Thyroid gland (tissue), 4 donors: Measurements from ENCODE around the gene FAM240A. TPM values are rescaled to one million over a fixed set of nuclear protein-coding genes. Genes with fewer than 3 reads are reported as not detected.

Experiments
- DNase-seq, 2 donors: peaks; one replicate each; pipeline ENCODE4 v3.0.0-alpha.2; 2019
- H3K27ac ChIP-seq, 3 donors: fragments of 200-600 bp; sonication (generic); 1 replicate in 2 of 3; 2 replicates in 1 of 3; pipeline ENCODE4 v1.5.1; 2016 to 2019; ENCODE audit warnings: mild to moderate bottlenecking in 1 of 3, moderate library complexity in 1 of 3
- H3K27me3 ChIP-seq: fragments of 200-600 bp; sonication (generic); one replicate; pipeline ENCODE4 v1.5.1; 2019
- H3K36me3 ChIP-seq, 2 donors: fragments of 200-600 bp; sonication (generic); one replicate each; pipeline ENCODE4 v1.5.1; 2016 to 2019
- H3K4me1 ChIP-seq, 2 donors: fragments of 200-600 bp; sonication (generic); one replicate each; pipeline ENCODE4 v1.5.1; 2017 to 2019
- H3K4me3 ChIP-seq, 3 donors: fragments of 200-600 bp; sonication (generic); replicated peaks in 1 of 3; 1 replicate in 2 of 3; 2 replicates in 1 of 3; pipeline ENCODE4 v1.5.1; 2016; ENCODE audit warnings: mild to moderate bottlenecking in 1 of 3
- H3K9me3 ChIP-seq: fragments of 200-600 bp; sonication (generic); one replicate; pipeline ENCODE4 v1.5.1; 2017
- CTCF ChIP-seq, 6 experiments: fragments of 200-600 bp in 3 of 6; fragments of 450-650 bp in 3 of 6; sonication (generic) in 3 of 6; IDR thresholded peaks; one replicate each; pipeline ENCODE4 v1.5.1; 2016 to 2019; ENCODE audit warnings: antibody characterized with exemption in 6 of 6, mild to moderate bottlenecking in 2 of 6, inconsistent platforms in 1 of 6, moderate library complexity in 1 of 6
- POLR2A ChIP-seq, 2 donors: fragments of 450-650 bp; IDR thresholded peaks; one replicate each; pipeline ENCODE4 v1.6.1; 2017; ENCODE audit warnings: antibody characterized with exemption in 2 of 2, mild to moderate bottlenecking in 2 of 2, moderate library complexity in 1 of 2
- WGBS, 2 donors: methylation state at CpG; one replicate each; pipeline ENCODE4 v1.1.5; 2017; 5-methylcytosine and 5-hydroxymethylcytosine counted together
- intact Hi-C: fragments of 100-400 bp; cut with DNase I; formaldehyde crosslinking; loops from one replicate; pipeline ENCODE4 v1.15.1; 2023
- total RNA-seq, 4 donors: library from RNA; depleted of rRNA; stranded (reverse); fragments of >200 nt; gene quantifications; one replicate each; pipeline ENCODE4 v1.2.3, GENCODE V29; 2016

FAM240A gene
- total RNA-seq, 4 donors from 2014 or later: 0.22 to 1.1 TPM; not detected in 2

DNA sequence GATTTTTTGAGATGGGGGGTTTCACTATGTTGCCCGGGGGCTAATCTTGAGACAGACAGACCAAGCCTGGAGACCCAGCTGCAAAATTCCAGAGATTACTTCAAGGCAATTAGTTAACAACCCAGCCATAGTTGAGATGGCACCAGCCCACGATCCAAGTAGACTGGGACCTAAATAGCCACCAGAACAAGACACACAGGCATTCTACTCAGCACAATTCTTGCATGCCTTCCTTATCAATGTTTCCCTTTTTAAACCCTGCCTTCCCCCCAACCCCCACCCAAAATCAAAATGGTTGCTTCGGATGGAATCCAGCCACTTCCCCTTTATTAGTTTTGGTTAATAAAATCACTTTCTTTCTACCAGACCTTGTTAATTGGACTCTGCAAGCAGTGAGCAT, 28.6 kb downstream of the FAM240A start:
- H3K27ac ChIP-seq: no peak overlapping the region
- DNase-seq: no peak
- no peaks in the 10 kb centered on the region for H3K27me3 ChIP-seq
- no peak for TF ChIP-seq POLR2A (IDR thresholded peaks at IDR 0.05)
- no peak for TF ChIP-seq CTCF (IDR thresholded peaks at IDR 0.05)
- WGBS, 2 donors: 82 to 85% methylated on average over 3 of the region's 3 CpGs
- H3K36me3 ChIP-seq: no peaks in the 10 kb centered on the region
- intact Hi-C loops: no loop called here
- H3K9me3 ChIP-seq: no peaks in the 10 kb centered on the region
- no peaks in the 10 kb centered on the region for H3K4me1 ChIP-seq
- H3K4me3 ChIP-seq: no peak overlapping the region

GRCh38 chr3:46642971-46643370, 30.6 kb downstream of the FAM240A start:
- no peak overlapping the region for H3K27ac ChIP-seq
- intact Hi-C loops: no loop called here
- 89 to 94% methylated on average over 6 of the region's 6 CpGs for WGBS, 2 donors
- H3K4me3 ChIP-seq: no peak overlapping the region
- no peaks in the 10 kb centered on the region for H3K9me3 ChIP-seq
- no peaks in the 10 kb centered on the region for H3K36me3 ChIP-seq
- DNase-seq: no peak
- no peaks in the 10 kb centered on the region for H3K4me1 ChIP-seq
- TF ChIP-seq POLR2A (IDR thresholded peaks at IDR 0.05) (no peak), CTCF (IDR thresholded peaks at IDR 0.05) (no peak)
- H3K27me3 ChIP-seq: no peaks in the 10 kb centered on the region

DNA sequence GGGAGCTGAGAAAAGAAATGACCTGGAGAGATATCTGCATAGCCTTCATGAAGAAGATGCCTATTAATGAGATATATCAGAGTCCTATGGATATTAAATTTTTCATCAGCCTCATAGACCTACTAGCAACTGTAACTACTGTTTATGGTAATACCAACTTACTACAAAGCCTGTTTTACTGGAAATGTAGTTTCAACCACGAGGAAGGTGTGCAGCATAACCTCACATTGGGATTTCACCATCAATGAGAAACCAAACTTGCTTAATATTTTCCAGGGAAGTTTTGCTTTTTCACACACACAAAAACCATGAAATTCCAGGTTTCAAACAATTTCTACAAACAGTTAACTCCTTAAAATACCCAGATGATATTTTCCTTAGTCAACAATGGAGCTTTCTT, 31.4 kb downstream of the FAM240A start:
- no peaks in the 10 kb centered on the region for H3K4me1 ChIP-seq
- no peaks in the 10 kb centered on the region for H3K36me3 ChIP-seq
- no peaks in the 10 kb centered on the region for H3K9me3 ChIP-seq
- no peak for DNase-seq
- H3K27me3 ChIP-seq: no peaks in the 10 kb centered on the region
- no peak overlapping the region for H3K27ac ChIP-seq
- TF ChIP-seq POLR2A (IDR thresholded peaks at IDR 0.05): no peak
- TF ChIP-seq CTCF (IDR thresholded peaks at IDR 0.05): no peak
- no peak overlapping the region for H3K4me3 ChIP-seq
- WGBS, 2 donors: 86 to 89% methylated on average over 1 of the region's 1 CpG
- intact Hi-C loops: no loop called here

DNA sequence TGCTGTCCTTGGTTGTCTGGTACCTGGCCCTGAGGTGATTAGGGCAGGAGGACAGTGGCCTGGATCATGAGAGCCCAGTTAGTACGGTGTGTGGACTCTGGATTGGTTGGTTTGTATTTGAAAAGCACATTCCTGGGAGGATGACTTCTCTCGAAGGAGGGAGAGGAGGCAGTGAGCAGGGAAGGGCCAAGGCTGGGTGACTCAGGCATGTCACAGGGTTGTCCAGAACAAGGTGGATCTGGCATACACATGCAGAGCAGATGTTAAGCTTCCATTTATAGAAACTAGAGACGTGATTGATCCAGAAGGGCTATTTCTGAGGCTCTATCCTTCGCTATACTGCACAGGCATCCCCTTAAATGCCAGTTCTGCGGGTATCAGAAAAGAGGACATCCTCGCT, 34.4 kb downstream of the FAM240A start:
- TF ChIP-seq CTCF (IDR thresholded peaks at IDR 0.05) (no peak), POLR2A (IDR thresholded peaks at IDR 0.05) (no peak)
- Histone ChIP-seq H3K36me3 (no peaks in the 10 kb centered on the region), H3K27me3 (no peaks in the 10 kb centered on the region), H3K4me3 (no peak overlapping the region), H3K9me3 (no peaks in the 10 kb centered on the region), H3K4me1 (no peaks in the 10 kb centered on the region), H3K27ac (peak overlapping the region in 1 of 3 donors; percentile 8)
- DNase-seq: no peak
- 48 to 56% methylated on average over 6 of the region's 6 CpGs for WGBS, 2 donors
- intact Hi-C loops: no loop called here

DNA sequence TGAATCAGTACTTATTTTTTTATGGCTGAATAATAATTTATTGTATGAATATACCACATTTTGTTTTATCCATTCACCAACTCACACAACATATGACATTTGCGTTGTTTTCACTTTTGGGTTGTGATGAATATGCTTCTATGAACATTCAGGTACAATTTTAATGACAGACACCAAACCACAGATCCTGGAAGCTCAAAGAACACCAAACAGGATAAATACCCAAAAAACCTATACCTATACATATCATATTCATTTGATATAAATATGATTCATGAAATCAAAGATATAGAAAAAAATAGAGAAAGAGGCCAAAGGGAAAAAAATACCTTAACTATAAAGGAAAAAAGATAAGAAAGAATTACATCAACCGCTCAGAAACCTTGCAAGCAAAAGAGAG, 35.8 kb downstream of the FAM240A start:
- Histone ChIP-seq H3K27ac (no peak overlapping the region), H3K4me3 (no peak overlapping the region), H3K36me3 (no peaks in the 10 kb centered on the region), H3K4me1 (no peaks in the 10 kb centered on the region), H3K27me3 (no peaks in the 10 kb centered on the region), H3K9me3 (no peaks in the 10 kb centered on the region)
- WGBS, 2 donors: 50 to 98% methylated on average over 2 of the region's 2 CpGs
- TF ChIP-seq POLR2A (IDR thresholded peaks at IDR 0.05): no peak
- TF ChIP-seq CTCF (IDR thresholded peaks at IDR 0.05): no peak
- intact Hi-C loops: no loop called here
- DNase-seq: no peak
